ENCODE measurements around the gene DPEP2. TPM values are rescaled to one million over a fixed set of nuclear protein-coding genes. Genes with fewer than 3 reads are reported as not detected.

Gene DPEP2
- total and polyA plus RNA-seq, 2 of the 13 experiments (the other 11 are each of a cell fraction or from before 2014, with no cell fraction given), result 0.18 TPM; not detected in 1

GRCh38 chr16:67968400-67969253 lies 30.7 kb downstream of the DPEP2 start, which contains the start of gene SLC12A4 (continued):
- TF ChIP-seq ZNF292 (CRISPR knock-in tag; IDR thresholded peaks at IDR 0.05; ENCODE audit: borderline replicate concordance, low read depth), result peak; percentile 82
- no peak for TF ChIP-seq TCF12 (IDR thresholded peaks at IDR 0.05)
- no peak; the same call in 1 of the 2 replicates for TF ChIP-seq TCF12 (CRISPR knock-in tag; IDR thresholded peaks at IDR 0.05)
- peak; percentile 96 for TF ChIP-seq TFDP2 (CRISPR knock-in tag; IDR thresholded peaks at IDR 0.05)
- TF ChIP-seq ZNF350 (CRISPR knock-in tag; IDR thresholded peaks at IDR 0.05; ENCODE audit: borderline replicate concordance, low read depth), result peak; percentile 77
- no peak for TF ChIP-seq ZNF740 (CRISPR knock-in tag; IDR thresholded peaks at IDR 0.05)
- TF ChIP-seq IRF1 (CRISPR knock-in tag; IDR thresholded peaks at IDR 0.05; ENCODE audit: low read depth), result no peak; the same call in none of the 2 replicates
- 0 out of 2 replicates have a peak, but pooled peaks have one; percentile 24 for TF ChIP-seq NFYC (CRISPR knock-in tag; IDR thresholded peaks at IDR 0.05)
- TF ChIP-seq MAX (IDR thresholded peaks at IDR 0.05), result peak; percentile 76
- TF ChIP-seq SMC3 (IDR thresholded peaks at IDR 0.05; ENCODE audit: low read length), result no peak
- TF ChIP-seq ZNF776 (CRISPR knock-in tag; IDR thresholded peaks at IDR 0.05), result no peak; the same call in 1 of the 2 replicates
- TF ChIP-seq ZNF746 (CRISPR knock-in tag; IDR thresholded peaks at IDR 0.05), result peak; percentile 85
- TF ChIP-seq ZNF775 (CRISPR knock-in tag; IDR thresholded peaks at IDR 0.05; ENCODE audit: borderline replicate concordance), result no peak
- TF ChIP-seq NFE2 (CRISPR knock-in tag; IDR thresholded peaks at IDR 0.05), result no peak
- no peak for TF ChIP-seq TOE1 (CRISPR knock-in tag; IDR thresholded peaks at IDR 0.05)
- no peak for TF ChIP-seq GZF1 (CRISPR knock-in tag; IDR thresholded peaks at IDR 0.05)
- TF ChIP-seq ZNF614 (CRISPR knock-in tag; IDR thresholded peaks at IDR 0.05; ENCODE audit: borderline replicate concordance), result peak; percentile 66; the same call in 1 of the 2 replicates
- TF ChIP-seq ZNF691 (CRISPR knock-in tag; IDR thresholded peaks at IDR 0.05; ENCODE audit: borderline replicate concordance, low read depth), result peak; percentile 82; the same call in 1 of the 2 replicates
- TF ChIP-seq GABPA (IDR thresholded peaks at IDR 0.05; ENCODE audit: low read depth, low read length), result peak; percentile 61
- TF ChIP-seq GABPA (CRISPR knock-in tag; IDR thresholded peaks at IDR 0.05; ENCODE audit: low read depth), result peak; percentile 65
- TF ChIP-seq POLR2AphosphoS2 (IDR thresholded peaks at IDR 0.05; ENCODE audit: low read depth, low read length), result no peak
- TF ChIP-seq REXO4 (CRISPR knock-in tag; IDR thresholded peaks at IDR 0.05; ENCODE audit: borderline replicate concordance), result no peak
- no peak for TF ChIP-seq ATF5 (CRISPR knock-in tag; IDR thresholded peaks at IDR 0.05; ENCODE audit: low read depth)
- TF ChIP-seq CREBL2 (CRISPR knock-in tag; IDR thresholded peaks at IDR 0.05; ENCODE audit: borderline replicate concordance), result no peak
- TF ChIP-seq CENPT (CRISPR knock-in tag; IDR thresholded peaks at IDR 0.05; ENCODE audit: low read depth), result no peak; the same call in 1 of the 2 replicates
- TF ChIP-seq NFKBIZ (CRISPR knock-in tag; IDR thresholded peaks at IDR 0.05), result no peak

Measured in HepG2 (cell line).